Muscle layer of duodenum (tissue), 2 donors: ENCODE data around the gene XPO5.

Experiments used
- H3K27ac ChIP-seq: one replicate; pipeline ENCODE4 v1.7.0; 2013; ENCODE audit warnings: mild to moderate bottlenecking, low read length
- H3K27me3 ChIP-seq: one replicate; pipeline ENCODE4 v1.7.0; 2013; ENCODE audit warnings: low read depth, mild to moderate bottlenecking, control low read depth, low read length
- H3K36me3 ChIP-seq, 2 donors: one replicate each; pipeline ENCODE4 v1.7.0; 2013; ENCODE audit warnings: low read length in 2 of 2, control low read depth in 1 of 2, mild to moderate bottlenecking in 1 of 2; ENCODE audit not compliant: insufficient read depth in 2 of 2, control insufficient read depth in 1 of 2
- H3K4me1 ChIP-seq, 2 donors: one replicate each; pipeline ENCODE4 v1.7.0; 2013; ENCODE audit warnings: low read length in 2 of 2, mild to moderate bottlenecking in 2 of 2, control low read depth in 1 of 2, moderate library complexity in 1 of 2; ENCODE audit not compliant: insufficient read depth in 2 of 2, control insufficient read depth in 1 of 2
- H3K4me3 ChIP-seq, 2 donors: one replicate each; pipeline ENCODE4 v1.7.0; 2013; ENCODE audit warnings: low read length in 2 of 2, low read depth in 1 of 2, mild to moderate bottlenecking in 1 of 2
- H3K9me3 ChIP-seq, 2 donors: one replicate each; pipeline ENCODE4 v1.7.0; 2013; ENCODE audit warnings: low read length in 2 of 2, control low read depth in 1 of 2, mild to moderate bottlenecking in 1 of 2; ENCODE audit not compliant: control insufficient read depth in 1 of 2
- donor health status: healthy.

The XPO5 gene

DNA sequence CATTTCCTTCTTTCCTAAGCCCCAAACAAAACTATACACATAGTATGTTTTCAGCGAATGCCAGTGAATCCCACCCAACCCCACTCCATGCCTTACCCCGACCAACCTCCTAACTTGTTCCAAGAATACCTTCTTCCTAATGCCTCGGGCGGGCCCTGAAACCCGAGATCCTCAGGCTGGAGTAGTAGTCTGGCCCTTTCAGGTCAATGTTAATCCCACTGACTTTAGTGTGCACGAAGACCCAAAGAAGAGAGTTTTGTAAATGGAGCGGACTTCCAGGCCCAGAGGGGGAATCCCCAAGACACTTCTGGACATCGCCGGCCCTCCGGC, 59.5 kb downstream of the XPO5 start:
- Histone ChIP-seq H3K27me3 (no peaks in the 10 kb centered on the region), H3K4me3 (peak overlapping the region; percentile 95 to 97), H3K9me3 (no peaks in the 10 kb centered on the region), H3K27ac (peak overlapping the region; percentile 93), H3K36me3 (peaks cover 48 to 54% of the 10 kb centered on the region in 2 donors), H3K4me1 (peaks cover 20 to 35% of the 10 kb centered on the region in 2 donors)

- no peaks in the 10 kb centered on the region for H3K9me3 ChIP-seq
- peak overlapping the region; percentile 95 to 97 for H3K4me3 ChIP-seq
- peak overlapping the region; percentile 93 for H3K27ac ChIP-seq
- H3K36me3 ChIP-seq: peaks cover 45 to 50% of the 10 kb centered on the region in 2 donors
- peaks cover 20 to 35% of the 10 kb centered on the region in 2 donors for H3K4me1 ChIP-seq
- no peaks in the 10 kb centered on the region for H3K27me3 ChIP-seq
Observed at GRCh38 chr6:43515808-43516207, 60.0 kb downstream of the XPO5 start.

- peaks cover 14 to 29% of the 10 kb centered on the region in 2 donors for H3K4me1 ChIP-seq
- H3K36me3 ChIP-seq: peaks cover 28 to 33% of the 10 kb centered on the region in 2 donors
- H3K4me3 ChIP-seq: no peak overlapping the region
- H3K9me3 ChIP-seq: no peaks in the 10 kb centered on the region
- peaks cover 11% of the 10 kb centered on the region for H3K27me3 ChIP-seq
- no peak overlapping the region for H3K27ac ChIP-seq
Observed at GRCh38 chr6:43511824-43512415, 63.9 kb downstream of the XPO5 start.

DNA sequence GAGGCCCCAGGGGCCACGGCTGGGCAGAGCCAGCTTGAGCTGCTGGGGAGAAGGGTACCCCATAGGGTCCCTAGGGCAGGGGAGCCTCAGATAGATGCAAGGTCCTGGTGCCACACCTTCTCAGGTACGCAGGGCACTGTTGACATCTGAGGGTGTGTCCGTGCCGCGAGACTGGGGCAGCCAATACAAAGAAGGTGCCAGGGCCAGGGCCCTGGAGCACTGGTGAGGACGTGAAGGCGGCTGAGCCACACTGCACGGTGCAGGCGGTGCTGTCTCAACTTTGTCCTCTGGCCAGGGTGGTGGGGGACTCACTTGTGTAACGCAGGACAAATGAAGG, 65.0 kb downstream of the XPO5 start:
- peak overlapping the region; percentile 57 to 73 for H3K4me3 ChIP-seq
- H3K27me3 ChIP-seq: peaks cover 11% of the 10 kb centered on the region
- peak overlapping the region; percentile 69 for H3K27ac ChIP-seq
- H3K9me3 ChIP-seq: no peaks in the 10 kb centered on the region
- H3K36me3 ChIP-seq: peaks cover 31 to 33% of the 10 kb centered on the region in 2 donors
- peaks cover 10 to 27% of the 10 kb centered on the region in 2 donors for H3K4me1 ChIP-seq

DNA sequence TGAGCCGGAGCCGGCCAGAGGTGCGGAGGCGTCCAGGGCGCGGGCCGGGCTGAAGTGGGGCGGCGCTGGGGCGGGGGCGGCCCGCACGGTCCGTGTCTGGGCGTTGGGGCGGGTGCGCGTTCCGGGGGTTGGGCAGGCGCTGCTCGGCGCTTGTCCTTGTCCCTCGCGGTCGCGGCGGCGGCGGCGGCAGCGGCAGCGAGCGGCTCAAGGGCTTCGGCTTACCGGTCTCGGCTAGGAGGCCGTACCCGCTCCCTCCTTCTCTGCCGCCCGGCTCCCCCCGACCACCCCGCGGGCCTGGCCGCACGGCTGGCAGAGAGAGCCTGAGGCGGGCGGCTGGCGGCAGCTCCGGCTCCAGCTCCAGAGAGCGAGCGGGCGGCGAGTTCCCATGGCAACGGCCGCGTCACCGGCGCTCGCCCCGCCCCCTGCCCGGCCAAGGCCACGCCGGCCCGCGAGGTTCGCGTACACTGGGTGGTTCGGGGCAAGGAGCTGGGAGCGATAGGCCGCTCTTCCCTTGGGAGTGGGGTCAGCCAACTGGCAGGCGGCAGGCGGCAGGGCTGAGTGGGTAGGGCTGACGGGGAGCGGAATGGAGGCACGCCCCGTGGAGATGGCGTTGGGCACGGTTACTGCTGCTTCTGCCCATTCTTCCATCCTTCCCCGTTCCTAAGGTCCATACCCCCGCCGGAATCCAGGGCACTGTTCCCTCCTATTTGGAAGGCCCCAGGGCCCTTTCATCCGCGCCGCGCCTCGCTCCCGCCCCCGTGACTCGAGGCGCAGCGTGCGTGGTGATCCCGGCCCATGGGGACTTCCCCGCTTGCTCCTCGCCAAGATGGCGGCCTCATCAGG, 65.6 kb downstream of the XPO5 start, which contains the start of gene LRRC73:
TSS of gene LRRC73 (minus strand) at position 363 of the 843 bp plus-strand sequence. CDS start 561 bp downstream, outside the sequence.
- H3K9me3 ChIP-seq: no peaks in the 10 kb centered on the region
- peaks cover 11% of the 10 kb centered on the region for H3K27me3 ChIP-seq
- H3K36me3 ChIP-seq: peaks cover 33 to 37% of the 10 kb centered on the region in 2 donors
- peaks cover 5 to 21% of the 10 kb centered on the region in 2 donors for H3K4me1 ChIP-seq
- peak within 1 kb of the TSS; percentile 57 to 73 for H3K4me3 ChIP-seq
- H3K27ac ChIP-seq: peak within 1 kb of the TSS; percentile 69

GRCh38 chr6:43509142-43509983, 66.5 kb downstream of the XPO5 start:
- peaks cover 30 to 45% of the 10 kb centered on the region in 2 donors for H3K36me3 ChIP-seq
- peaks cover 2 to 14% of the 10 kb centered on the region in 2 donors for H3K4me1 ChIP-seq
- no peaks in the 10 kb centered on the region for H3K9me3 ChIP-seq
- no peak overlapping the region for H3K27ac ChIP-seq
- H3K4me3 ChIP-seq: peak overlapping the region; percentile 39 to 73
- H3K27me3 ChIP-seq: peaks cover 11% of the 10 kb centered on the region

- Histone ChIP-seq H3K27ac (no peak overlapping the region), H3K36me3 (peaks cover 29 to 47% of the 10 kb centered on the region in 2 donors), H3K4me3 (no peak overlapping the region), H3K4me1 (peaks cover 0 to 14% of the 10 kb centered on the region in 2 donors), H3K9me3 (no peaks in the 10 kb centered on the region), H3K27me3 (peaks cover 11% of the 10 kb centered on the region)
Observed at GRCh38 chr6:43508481-43509141, 67.2 kb downstream of the XPO5 start.

DNA sequence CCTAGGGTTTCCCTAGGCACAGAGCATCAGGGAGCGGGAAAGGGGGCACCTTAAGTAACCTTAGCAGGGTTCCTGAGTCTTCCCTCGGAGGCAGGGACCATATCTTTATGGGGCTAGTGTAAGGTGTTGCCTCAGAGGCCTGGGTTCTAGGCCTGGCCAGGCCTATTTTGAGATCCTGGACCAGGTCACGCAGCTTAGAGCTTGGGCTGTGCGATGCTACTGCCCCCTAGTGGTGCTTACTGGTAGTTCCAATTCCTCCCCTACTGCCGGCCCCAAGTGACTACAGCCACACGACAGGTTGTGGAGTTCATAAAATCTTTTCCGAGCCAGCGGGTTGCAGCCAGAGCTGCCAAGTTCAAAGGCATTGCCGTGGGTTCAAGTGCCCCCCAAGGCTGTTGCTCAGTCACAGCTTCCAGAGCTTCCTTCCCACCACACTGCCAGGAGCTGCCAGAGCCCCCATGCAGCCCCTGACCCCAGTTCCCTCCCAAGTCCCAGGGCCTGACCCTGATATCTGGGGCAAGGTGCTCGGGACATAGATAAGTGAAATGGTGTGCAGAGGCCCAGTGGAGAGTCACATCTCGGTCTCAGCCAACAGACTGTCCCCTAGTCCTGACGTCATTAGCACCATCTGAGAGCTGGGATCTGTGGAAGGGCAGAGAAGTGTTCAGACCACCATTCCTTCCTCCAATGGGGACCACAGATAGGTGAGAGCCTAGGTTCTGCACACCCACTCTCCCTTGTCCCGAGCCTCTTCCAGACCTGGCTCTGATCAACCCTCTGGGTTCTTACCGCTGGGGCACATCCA, 69.0 kb downstream of the XPO5 start:
- Histone ChIP-seq H3K27ac (no peak overlapping the region), H3K4me1 (peaks cover 0 to 13% of the 10 kb centered on the region in 2 donors), H3K36me3 (peaks cover 27 to 46% of the 10 kb centered on the region in 2 donors), H3K4me3 (no peak overlapping the region), H3K27me3 (peaks cover 11% of the 10 kb centered on the region), H3K9me3 (no peaks in the 10 kb centered on the region)

GRCh38 chr6:43506171-43506570, 69.7 kb downstream of the XPO5 start:
- Histone ChIP-seq H3K36me3 (peaks cover 21 to 43% of the 10 kb centered on the region in 2 donors), H3K4me1 (peaks cover 0 to 11% of the 10 kb centered on the region in 2 donors), H3K4me3 (no peak overlapping the region), H3K27ac (no peak overlapping the region), H3K27me3 (peaks cover 11% of the 10 kb centered on the region), H3K9me3 (no peaks in the 10 kb centered on the region)

DNA sequence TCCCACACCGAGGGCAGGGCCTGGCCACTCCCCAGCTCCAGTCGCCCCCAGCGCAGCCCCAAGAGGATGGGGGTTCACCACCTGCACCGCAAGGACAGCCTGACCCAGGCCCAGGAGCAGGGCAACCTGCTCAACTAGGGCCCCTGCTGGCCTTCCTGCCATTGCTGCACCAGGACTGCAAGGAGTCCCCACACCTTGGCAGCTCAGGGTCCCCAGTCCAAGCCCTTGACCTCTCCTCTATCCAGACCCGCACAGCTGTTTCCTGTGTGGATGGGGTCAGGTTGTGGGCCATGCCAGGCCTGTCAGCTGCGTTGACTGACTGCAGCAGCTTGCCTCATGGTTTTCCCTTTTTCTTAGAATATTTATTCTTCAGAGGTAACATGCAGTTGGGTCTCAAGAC, 70.1 kb downstream of the XPO5 start:
- Histone ChIP-seq H3K4me3 (no peak overlapping the region), H3K27ac (no peak overlapping the region), H3K4me1 (peaks cover 0 to 10% of the 10 kb centered on the region in 2 donors), H3K36me3 (peaks cover 22 to 47% of the 10 kb centered on the region in 2 donors), H3K27me3 (peaks cover 11% of the 10 kb centered on the region), H3K9me3 (no peaks in the 10 kb centered on the region)
